HEK293 (cell line): Measurements from ENCODE around the gene SST.

Experiments used
- CTCF ChIA-PET: fragments of 350-600 bp; formaldehyde crosslinking; extraction: SDS; loops from one replicate; lab custom pipeline; 2021; ENCODE audit warnings: antibody characterized with exemption; lab: Yijun Ruan, JAX
- POLR2A ChIA-PET: fragments of 300-600 bp; formaldehyde crosslinking; extraction: SDS; loops from one replicate; lab custom pipeline; 2020; ENCODE audit warnings: antibody characterized with exemption, inconsistent platforms; lab: Yijun Ruan, JAX
- H3K27ac ChIP-seq: fragments of 200-500 bp; sonication (Bioruptor generic); 2 replicates; pipeline ENCODE4 v1.5.1; 2014; ENCODE audit warnings: low read depth, low read length, control low read depth, inconsistent platforms; ENCODE audit errors: extremely low read depth
- H3K36me3 ChIP-seq, 2 experiments: fragments of 200-500 bp in 1 of 2; sonication (Bioruptor generic) in 1 of 2; 1 replicate in 1 of 2; 2 replicates in 1 of 2; pipeline ENCODE4 v1.5.1; 2014 to 2017; ENCODE audit warnings: inconsistent platforms in 2 of 2, low read length in 2 of 2; ENCODE audit not compliant: control insufficient read depth in 2 of 2, insufficient read depth in 1 of 2
- H3K4me1 ChIP-seq: fragments of 200-500 bp; sonication (Bioruptor generic); 2 replicates; pipeline ENCODE4 v1.5.1; 2014; ENCODE audit warnings: mild to moderate bottlenecking, low read length, inconsistent platforms; ENCODE audit not compliant: control insufficient read depth, insufficient read depth
- H3K4me3 ChIP-seq: 2 replicates; pipeline ENCODE4 v1.5.1; 2011; ENCODE audit warnings: low read depth, mild to moderate bottlenecking, control low read depth, low read length, moderate library complexity
- H3K9me3 ChIP-seq: fragments of 200-500 bp; sonication (Bioruptor generic); 2 replicates; pipeline ENCODE4 v1.5.1; 2014; ENCODE audit warnings: low read depth, low read length, inconsistent platforms; ENCODE audit not compliant: control insufficient read depth, insufficient read depth
- BCL11A ChIP-seq: fragments of 450-650 bp; formaldehyde crosslinking; IDR thresholded peaks from 2 replicates; pipeline ENCODE4 v1.5.1; 2016; ENCODE audit warnings: low read depth, missing biosample characterization, missing genetic modification characterization
- IKZF3 ChIP-seq: fragments of 450-650 bp; IDR thresholded peaks from 2 replicates; pipeline ENCODE4 v1.5.0; 2018; ENCODE audit warnings: missing biosample characterization, mild to moderate bottlenecking, missing genetic modification characterization, moderate library complexity
- KLF8 ChIP-seq: fragments of 450-650 bp; formaldehyde crosslinking; IDR thresholded peaks from 2 replicates; pipeline ENCODE4 v1.5.1; 2016; ENCODE audit warnings: missing biosample characterization, missing genetic modification characterization
- MEIS1 ChIP-seq: sonication (generic); formaldehyde crosslinking; IDR thresholded peaks from 2 replicates; pipeline ENCODE4 v1.8.1; 2022; ENCODE audit warnings: missing genetic modification reagents, mild to moderate bottlenecking, borderline replicate concordance
- ZNF146 ChIP-seq: fragments of 450-650 bp; formaldehyde crosslinking; IDR thresholded peaks from 2 replicates; pipeline ENCODE4 v1.5.1; 2016; ENCODE audit warnings: missing biosample characterization, missing genetic modification characterization
- ZNF2 ChIP-seq: fragments of 450-650 bp; formaldehyde crosslinking; IDR thresholded peaks from 2 replicates; pipeline ENCODE4 v1.5.1; 2016; ENCODE audit warnings: missing biosample characterization, missing genetic modification characterization
- ZNF23 ChIP-seq: fragments of 450-650 bp; formaldehyde crosslinking; IDR thresholded peaks from 2 replicates; pipeline ENCODE4 v1.5.1; 2016; ENCODE audit warnings: missing biosample characterization, missing genetic modification characterization, borderline replicate concordance
- ZNF292 ChIP-seq: fragments of 450-650 bp; formaldehyde crosslinking; IDR thresholded peaks from 2 replicates; pipeline ENCODE4 v1.5.1; 2016; ENCODE audit warnings: low read depth, missing biosample characterization, missing genetic modification characterization, borderline replicate concordance
- ZNF335 ChIP-seq: fragments of 450-650 bp; formaldehyde crosslinking; conservative IDR thresholded peaks from 2 replicates; pipeline ENCODE4 v1.5.1; 2016; ENCODE audit warnings: missing biosample characterization, missing genetic modification characterization
- ZNF341 ChIP-seq: fragments of 450-650 bp; formaldehyde crosslinking; IDR thresholded peaks from 2 replicates; pipeline ENCODE4; 2016; ENCODE audit warnings: low read depth, missing biosample characterization, missing genetic modification characterization
- ZNF391 ChIP-seq: fragments of 450-650 bp; formaldehyde crosslinking; IDR thresholded peaks from 2 replicates; pipeline ENCODE4 v1.5.1; 2016; ENCODE audit warnings: low read depth, missing biosample characterization, missing genetic modification characterization, borderline replicate concordance
- ZNF558 ChIP-seq: fragments of 450-650 bp; formaldehyde crosslinking; IDR thresholded peaks from 2 replicates; pipeline ENCODE4 v1.5.1; 2016; ENCODE audit warnings: missing biosample characterization, missing genetic modification characterization
- ZNF560 ChIP-seq: fragments of 450-650 bp; formaldehyde crosslinking; IDR thresholded peaks from 2 replicates; pipeline ENCODE4 v1.5.1; 2017; ENCODE audit warnings: missing biosample characterization, missing genetic modification characterization, borderline replicate concordance
- ZNF670 ChIP-seq: fragments of 450-650 bp; formaldehyde crosslinking; IDR thresholded peaks from 2 replicates; pipeline ENCODE4 v1.5.1; 2016; ENCODE audit warnings: missing biosample characterization, missing genetic modification characterization, low read depth
- ZSCAN23 ChIP-seq: fragments of 450-650 bp; formaldehyde crosslinking; IDR thresholded peaks from 2 replicates; pipeline ENCODE4 v1.5.1; 2016; ENCODE audit warnings: missing biosample characterization, missing genetic modification characterization
- TF ChIP-seq, protein P1 (sequence below): fragments of 450-650 bp; formaldehyde crosslinking; IDR thresholded peaks from 2 replicates; pipeline ENCODE4 v1.5.1; 2016; ENCODE audit warnings: missing biosample characterization, missing genetic modification characterization
- TF ChIP-seq, protein P2 (sequence below): fragments of 450-650 bp; formaldehyde crosslinking; IDR thresholded peaks from 2 replicates; pipeline ENCODE4 v1.5.1; 2016; ENCODE audit warnings: missing biosample characterization, missing genetic modification characterization
- TF ChIP-seq, protein P3 (sequence below): fragments of 450-650 bp; formaldehyde crosslinking; IDR thresholded peaks from 2 replicates; pipeline ENCODE4 v1.5.1; 2016; ENCODE audit warnings: missing biosample characterization, missing genetic modification characterization
- TF ChIP-seq, protein P4 (sequence below): fragments of 450-650 bp; formaldehyde crosslinking; IDR thresholded peaks from 2 replicates; pipeline ENCODE4 v1.5.1; 2016; ENCODE audit warnings: missing biosample characterization, missing genetic modification characterization

Gene SST

GRCh38 chr3:187665764-187666402 lies 4.3 kb downstream of the SST start (continued):
- TF ChIP-seq, protein P1, sequence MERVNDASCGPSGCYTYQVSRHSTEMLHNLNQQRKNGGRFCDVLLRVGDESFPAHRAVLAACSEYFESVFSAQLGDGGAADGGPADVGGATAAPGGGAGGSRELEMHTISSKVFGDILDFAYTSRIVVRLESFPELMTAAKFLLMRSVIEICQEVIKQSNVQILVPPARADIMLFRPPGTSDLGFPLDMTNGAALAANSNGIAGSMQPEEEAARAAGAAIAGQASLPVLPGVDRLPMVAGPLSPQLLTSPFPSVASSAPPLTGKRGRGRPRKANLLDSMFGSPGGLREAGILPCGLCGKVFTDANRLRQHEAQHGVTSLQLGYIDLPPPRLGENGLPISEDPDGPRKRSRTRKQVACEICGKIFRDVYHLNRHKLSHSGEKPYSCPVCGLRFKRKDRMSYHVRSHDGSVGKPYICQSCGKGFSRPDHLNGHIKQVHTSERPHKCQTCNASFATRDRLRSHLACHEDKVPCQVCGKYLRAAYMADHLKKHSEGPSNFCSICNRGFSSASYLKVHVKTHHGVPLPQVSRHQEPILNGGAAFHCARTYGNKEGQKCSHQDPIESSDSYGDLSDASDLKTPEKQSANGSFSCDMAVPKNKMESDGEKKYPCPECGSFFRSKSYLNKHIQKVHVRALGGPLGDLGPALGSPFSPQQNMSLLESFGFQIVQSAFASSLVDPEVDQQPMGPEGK (tag by site-specific recombination) = no peak
- TF ChIP-seq ZNF341 (tag by site-specific recombination) (no peak), KLF8 (tag by site-specific recombination) (no peak), IKZF3 (tag by site-specific recombination) (no peak), ZNF23 (tag by site-specific recombination) (no peak), ZNF560 (tag by site-specific recombination) (no peak), ZNF558 (no peak)

DNA sequence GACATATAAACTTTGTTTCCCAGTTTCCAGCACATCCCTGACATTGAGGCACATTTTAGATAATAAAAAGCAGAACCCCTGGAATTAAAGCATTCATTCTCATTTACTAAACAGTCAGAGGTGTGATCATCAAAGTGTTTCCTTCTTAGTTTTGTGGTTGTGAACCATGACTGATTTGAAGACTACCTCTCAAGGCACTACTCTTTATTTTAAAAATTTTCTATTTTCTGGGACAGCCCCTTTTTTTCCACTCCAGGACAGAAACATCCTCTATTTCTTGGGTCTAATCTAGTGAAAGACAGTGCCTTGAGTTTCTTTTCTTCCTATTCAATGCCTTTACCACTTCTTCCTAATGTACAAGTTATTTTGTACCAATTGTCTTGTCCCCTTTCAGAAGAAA lies 5.2 kb downstream of the SST start:
- TF ChIP-seq, protein P2, sequence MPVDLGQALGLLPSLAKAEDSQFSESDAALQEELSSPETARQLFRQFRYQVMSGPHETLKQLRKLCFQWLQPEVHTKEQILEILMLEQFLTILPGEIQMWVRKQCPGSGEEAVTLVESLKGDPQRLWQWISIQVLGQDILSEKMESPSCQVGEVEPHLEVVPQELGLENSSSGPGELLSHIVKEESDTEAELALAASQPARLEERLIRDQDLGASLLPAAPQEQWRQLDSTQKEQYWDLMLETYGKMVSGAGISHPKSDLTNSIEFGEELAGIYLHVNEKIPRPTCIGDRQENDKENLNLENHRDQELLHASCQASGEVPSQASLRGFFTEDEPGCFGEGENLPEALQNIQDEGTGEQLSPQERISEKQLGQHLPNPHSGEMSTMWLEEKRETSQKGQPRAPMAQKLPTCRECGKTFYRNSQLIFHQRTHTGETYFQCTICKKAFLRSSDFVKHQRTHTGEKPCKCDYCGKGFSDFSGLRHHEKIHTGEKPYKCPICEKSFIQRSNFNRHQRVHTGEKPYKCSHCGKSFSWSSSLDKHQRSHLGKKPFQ (tag by site-specific recombination) = no peak
- TF ChIP-seq, protein P3, sequence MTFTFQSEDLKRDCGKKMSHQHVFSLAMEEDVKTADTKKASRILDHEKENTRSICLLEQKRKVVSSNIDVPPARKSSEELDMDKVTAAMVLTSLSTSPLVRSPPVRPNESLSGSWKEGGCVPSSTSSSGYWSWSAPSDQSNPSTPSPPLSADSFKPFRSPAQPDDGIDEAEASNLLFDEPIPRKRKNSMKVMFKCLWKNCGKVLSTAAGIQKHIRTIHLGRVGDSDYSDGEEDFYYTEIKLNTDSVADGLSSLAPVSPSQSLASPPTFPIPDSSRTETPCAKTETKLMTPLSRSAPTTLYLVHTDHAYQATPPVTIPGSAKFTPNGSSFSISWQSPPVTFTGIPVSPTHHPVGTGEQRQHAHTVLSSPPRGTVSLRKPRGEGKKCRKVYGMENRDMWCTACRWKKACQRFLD (tag by site-specific recombination) = no peak
- Histone ChIP-seq H3K4me3 (no peak overlapping the region), H3K4me1 (no peaks in the 10 kb centered on the region), H3K9me3 (no peaks in the 10 kb centered on the region), H3K36me3 (no peaks in the 10 kb centered on the region), H3K27ac (no peak overlapping the region)
- ChIA-PET CTCF (interaction anchor here (0.7 to 4.8 kb wide), 2 partner anchors 49 to 346 kb away, joined by 4 to 27 read pairs; no protein-coding TSS in a partner anchor), POLR2A (no interaction called here)

GRCh38 chr3:187662848-187663409 lies 7.3 kb downstream of the SST start:
- ChIA-PET POLR2A (no interaction called here), CTCF (interaction anchor here (0.6 to 4.8 kb wide), 4 partner anchors 7 to 445 kb away, joined by 3 to 27 read pairs (median 3); partner anchors contain the start of gene SST)
- TF ChIP-seq ZNF670 = no peak
- no peak for TF ChIP-seq ZNF391

GRCh38 chr3:187661267-187661666 lies 8.9 kb downstream of the SST start:
- H3K27ac ChIP-seq = no peak overlapping the region
- H3K4me3 ChIP-seq = no peak overlapping the region
- no peaks in the 10 kb centered on the region for H3K4me1 ChIP-seq
- CTCF ChIA-PET = interaction anchor here (4.8 kb wide), 1 partner anchor 342 kb away, joined by 27 read pairs; no protein-coding TSS in a partner anchor
- TF ChIP-seq ZNF2 (tag by site-specific recombination) (no peak), ZNF146 (tag by site-specific recombination) (no peak), ZNF335 (tag by site-specific recombination) (no peak), BCL11A (tag by site-specific recombination) (no peak), ZNF292 (tag by site-specific recombination) (no peak), ZSCAN23 (no peak), MEIS1 (CRISPR knock-in tag) (no peak)
- TF ChIP-seq, protein P4, sequence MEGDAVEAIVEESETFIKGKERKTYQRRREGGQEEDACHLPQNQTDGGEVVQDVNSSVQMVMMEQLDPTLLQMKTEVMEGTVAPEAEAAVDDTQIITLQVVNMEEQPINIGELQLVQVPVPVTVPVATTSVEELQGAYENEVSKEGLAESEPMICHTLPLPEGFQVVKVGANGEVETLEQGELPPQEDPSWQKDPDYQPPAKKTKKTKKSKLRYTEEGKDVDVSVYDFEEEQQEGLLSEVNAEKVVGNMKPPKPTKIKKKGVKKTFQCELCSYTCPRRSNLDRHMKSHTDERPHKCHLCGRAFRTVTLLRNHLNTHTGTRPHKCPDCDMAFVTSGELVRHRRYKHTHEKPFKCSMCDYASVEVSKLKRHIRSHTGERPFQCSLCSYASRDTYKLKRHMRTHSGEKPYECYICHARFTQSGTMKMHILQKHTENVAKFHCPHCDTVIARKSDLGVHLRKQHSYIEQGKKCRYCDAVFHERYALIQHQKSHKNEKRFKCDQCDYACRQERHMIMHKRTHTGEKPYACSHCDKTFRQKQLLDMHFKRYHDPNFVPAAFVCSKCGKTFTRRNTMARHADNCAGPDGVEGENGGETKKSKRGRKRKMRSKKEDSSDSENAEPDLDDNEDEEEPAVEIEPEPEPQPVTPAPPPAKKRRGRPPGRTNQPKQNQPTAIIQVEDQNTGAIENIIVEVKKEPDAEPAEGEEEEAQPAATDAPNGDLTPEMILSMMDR (tag by site-specific recombination) = no peak
- POLR2A ChIA-PET = no interaction called here
- H3K9me3 ChIP-seq = no peaks in the 10 kb centered on the region
- H3K36me3 ChIP-seq = no peaks in the 10 kb centered on the region

More at GRCh38 chr3:187662848-187663409, 7.3 kb downstream of the SST start:
- Histone ChIP-seq H3K4me1 (no peaks in the 10 kb centered on the region), H3K27ac (no peak overlapping the region), H3K36me3 (no peaks in the 10 kb centered on the region), H3K9me3 (no peaks in the 10 kb centered on the region), H3K4me3 (no peak overlapping the region)
